Ishikawa (cell line): Measurements from ENCODE around the gene MED16.
A peak's percentile ranks its signal among the peaks of the same experiment; 100 is the strongest.

Experiments used
- CEBPB ChIP-seq: IDR thresholded peaks from 2 replicates; pipeline ENCODE4 v1.6.1; 2012
- CREB1 ChIP-seq: IDR thresholded peaks from 2 replicates; pipeline ENCODE4 v1.6.1; 2012; ENCODE audit warnings: low read depth
- EGR1 ChIP-seq: IDR thresholded peaks from 2 replicates; pipeline ENCODE4 v1.6.1; 2012
- EP300 ChIP-seq: IDR thresholded peaks from 2 replicates; pipeline ENCODE4 v1.6.1; 2012; ENCODE audit warnings: borderline replicate concordance
- FOXM1 ChIP-seq: IDR thresholded peaks from 2 replicates; pipeline ENCODE4 v1.6.1; 2012; ENCODE audit warnings: low read depth, borderline replicate concordance
- MAX ChIP-seq: IDR thresholded peaks from 2 replicates; pipeline ENCODE4 v1.6.1; 2012
- NFIC ChIP-seq: IDR thresholded peaks from 2 replicates; pipeline ENCODE4 v1.6.1; 2012
- RAD21 ChIP-seq: IDR thresholded peaks from 2 replicates; pipeline ENCODE4 v1.6.1; 2012; ENCODE audit warnings: low read depth
- REST ChIP-seq: IDR thresholded peaks from 2 replicates; pipeline ENCODE4 v1.6.1; 2012; ENCODE audit warnings: low read depth, mild to moderate bottlenecking
- TAF1 ChIP-seq: IDR thresholded peaks from 2 replicates; pipeline ENCODE4 v1.6.1; 2012; ENCODE audit warnings: low read depth, mild to moderate bottlenecking
- TCF12 ChIP-seq: IDR thresholded peaks from 2 replicates; pipeline ENCODE4 v1.6.1; 2012; ENCODE audit warnings: low read depth
- TEAD4 ChIP-seq: IDR thresholded peaks from 2 replicates; pipeline ENCODE4 v1.6.1; 2012
- USF1 ChIP-seq: IDR thresholded peaks from 2 replicates; pipeline ENCODE4 v1.6.1; 2012
- YY1 ChIP-seq: IDR thresholded peaks from 2 replicates; pipeline ENCODE4 v1.6.1; 2012; ENCODE audit warnings: low read depth
- ZBTB7A ChIP-seq: IDR thresholded peaks from 2 replicates; pipeline ENCODE4 v1.6.1; 2012; ENCODE audit warnings: low read depth

The MED16 gene

GRCh38 chr19:925087-925525, 32.1 kb upstream of the MED16 start:
- TF ChIP-seq REST (no peak), TCF12 (no peak), TAF1 (no peak), ZBTB7A (no peak; the same call in 1 of the 2 replicates), YY1 (no peak), EGR1 (no peak), CEBPB (no peak), USF1 (peak; percentile 76), MAX (peak; percentile 86), NFIC (no peak), TEAD4 (no peak), RAD21 (no peak), FOXM1 (no peak), CREB1 (no peak), EP300 (no peak)

DNA sequence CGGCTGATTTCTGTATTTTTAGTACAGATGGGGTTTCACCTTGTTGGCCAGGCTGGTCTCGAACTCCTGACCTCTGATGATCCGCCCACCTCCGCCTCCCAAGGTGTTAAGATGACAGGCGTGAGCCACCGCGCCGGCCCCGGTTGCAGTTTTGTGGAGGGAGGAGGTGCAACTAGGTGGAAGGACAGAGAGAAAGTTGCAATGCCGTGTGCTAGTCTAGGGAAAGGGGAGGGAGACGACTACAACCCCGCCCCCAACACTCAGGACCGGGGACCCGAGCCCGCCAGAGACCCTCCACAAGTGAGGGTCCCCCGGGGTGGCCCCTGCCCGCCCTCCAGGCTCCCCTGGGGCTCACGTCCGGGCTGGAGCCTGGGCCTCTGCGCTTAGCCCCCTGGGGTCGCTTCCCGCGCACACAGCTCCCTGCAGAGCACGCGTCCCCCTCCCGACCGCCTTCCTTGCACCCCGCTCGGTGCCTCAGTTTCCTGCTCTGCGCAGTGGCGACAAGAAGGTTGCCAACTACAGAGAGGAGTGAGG, 31.6 kb upstream of the MED16 start:
- no peak for TF ChIP-seq REST
- TF ChIP-seq TEAD4 = no peak
- no peak for TF ChIP-seq USF1
- TF ChIP-seq EP300 = no peak
- TF ChIP-seq MAX = no peak
- TF ChIP-seq CEBPB = no peak
- no peak for TF ChIP-seq CREB1
- no peak for TF ChIP-seq YY1
- TF ChIP-seq NFIC = no peak
- TF ChIP-seq FOXM1 = no peak
- TF ChIP-seq EGR1 = no peak
- TF ChIP-seq TAF1 = no peak
- no peak; the same call in 1 of the 2 replicates for TF ChIP-seq ZBTB7A
- TF ChIP-seq TCF12 = no peak
- no peak for TF ChIP-seq RAD21

DNA sequence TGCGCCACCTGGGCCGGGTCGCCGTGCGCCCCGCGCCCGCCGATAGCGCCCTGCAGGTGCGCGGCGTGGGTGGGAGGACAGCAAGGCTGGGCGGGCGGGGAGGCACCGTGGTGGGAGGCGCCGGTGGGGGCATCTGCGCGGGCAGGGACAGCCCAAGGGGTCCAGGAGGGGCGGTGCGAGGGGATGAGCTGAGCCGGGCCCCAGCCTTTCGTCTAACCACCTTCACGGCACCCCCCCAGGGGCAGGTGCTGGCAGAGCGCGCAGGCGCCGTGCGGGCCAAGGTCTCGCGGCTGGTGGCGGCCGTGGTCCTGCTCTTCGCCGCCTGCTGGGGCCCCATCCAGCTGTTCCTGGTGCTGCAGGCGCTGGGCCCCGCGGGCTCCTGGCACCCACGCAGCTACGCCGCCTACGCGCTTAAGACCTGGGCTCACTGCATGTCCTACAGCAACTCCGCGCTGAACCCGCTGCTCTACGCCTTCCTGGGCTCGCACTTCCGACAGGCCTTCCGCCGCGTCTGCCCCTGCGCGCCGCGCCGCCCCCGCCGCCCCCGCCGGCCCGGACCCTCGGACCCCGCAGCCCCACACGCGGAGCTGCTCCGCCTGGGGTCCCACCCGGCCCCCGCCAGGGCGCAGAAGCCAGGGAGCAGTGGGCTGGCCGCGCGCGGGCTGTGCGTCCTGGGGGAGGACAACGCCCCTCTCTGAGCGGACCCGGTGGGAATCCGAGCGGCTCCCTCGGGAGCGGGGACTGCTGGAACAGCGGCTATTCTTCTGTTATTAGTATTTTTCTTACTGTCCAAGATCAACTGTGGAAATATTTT, 27.3 kb upstream of the MED16 start:
- TF ChIP-seq FOXM1 (no peak), EGR1 (peak; percentile 88), ZBTB7A (peak; percentile 60; the same call in 1 of the 2 replicates)

GRCh38 chr19:919199-920050, 26.4 kb upstream of the MED16 start:
- TF ChIP-seq CEBPB (no peak), EP300 (no peak), TEAD4 (no peak), FOXM1 (no peak), RAD21 (no peak), CREB1 (no peak), REST (no peak), MAX (peak; percentile 80), NFIC (peak; percentile 7; the same call in 1 of the 2 replicates), TCF12 (peak; percentile 31; the same call in 1 of the 2 replicates), TAF1 (no peak), USF1 (peak; percentile 69), EGR1 (no peak), YY1 (peak; percentile 55), ZBTB7A (no peak)
